Activated CD8-positive, alpha-beta memory T cell treated with anti-CD3 and anti-CD28 coated beads for 4 hours (primary cell): ENCODE measurements around the gene EPB41L2.
"Not testable (repeated sequence)": the region's sequence is repeated elsewhere in the genome, so short reads cannot be mapped to it uniquely, and the experiment has no call there.

ENCODE experiments used
- DNase-seq, 2 donors: peaks; one replicate each; pipeline ENCODE4 v3.0.0-alpha.2; 2020; ENCODE audit warnings: low read depth in 2 of 2

Gene EPB41L2

DNA sequence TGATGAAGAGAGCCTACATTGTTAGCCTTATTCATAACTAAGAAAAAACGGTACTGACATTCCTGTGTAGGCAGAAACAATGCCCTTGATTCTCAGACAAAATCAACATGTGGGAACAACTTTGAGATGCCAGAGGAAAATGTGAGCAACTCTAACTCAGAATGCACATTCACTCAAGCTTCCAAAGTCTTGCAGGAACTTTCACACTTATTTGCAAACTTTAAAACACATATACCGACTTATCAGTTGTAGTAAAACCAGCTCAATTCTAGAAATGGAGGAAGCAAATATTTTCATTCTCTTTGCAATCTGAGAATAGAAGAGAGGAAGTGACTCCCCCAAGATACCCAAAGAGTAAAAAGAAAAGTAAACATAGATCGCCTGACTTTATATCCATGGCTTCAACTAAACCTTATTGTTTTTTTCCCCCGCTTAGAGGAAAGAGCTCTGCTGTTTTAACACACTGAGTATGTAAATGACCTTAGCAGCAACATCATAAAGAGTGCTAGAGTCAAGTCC lies 117.6 kb downstream of the EPB41L2 start:
- DNase-seq = no peak

DNA sequence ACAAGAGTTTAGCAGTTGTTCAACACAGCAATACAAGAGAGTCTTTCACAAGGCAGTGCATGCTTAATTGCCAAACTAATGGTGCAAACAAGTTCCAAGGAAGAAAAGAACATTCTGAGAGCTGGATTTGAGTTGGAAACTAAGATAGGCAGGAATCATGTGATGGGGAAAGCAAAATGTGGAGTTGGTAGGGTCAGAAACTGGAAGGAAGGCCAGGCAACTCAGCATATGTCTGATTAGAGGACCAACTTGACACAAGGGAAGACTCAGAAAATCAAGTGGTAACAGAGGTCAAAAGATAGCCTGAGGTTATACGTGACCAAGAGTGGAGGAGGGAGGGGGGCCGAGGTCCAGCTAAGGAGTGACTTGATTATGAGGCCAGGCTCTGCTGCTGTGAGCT lies 118.6 kb downstream of the EPB41L2 start:
- DNase-seq = no peak

DNA sequence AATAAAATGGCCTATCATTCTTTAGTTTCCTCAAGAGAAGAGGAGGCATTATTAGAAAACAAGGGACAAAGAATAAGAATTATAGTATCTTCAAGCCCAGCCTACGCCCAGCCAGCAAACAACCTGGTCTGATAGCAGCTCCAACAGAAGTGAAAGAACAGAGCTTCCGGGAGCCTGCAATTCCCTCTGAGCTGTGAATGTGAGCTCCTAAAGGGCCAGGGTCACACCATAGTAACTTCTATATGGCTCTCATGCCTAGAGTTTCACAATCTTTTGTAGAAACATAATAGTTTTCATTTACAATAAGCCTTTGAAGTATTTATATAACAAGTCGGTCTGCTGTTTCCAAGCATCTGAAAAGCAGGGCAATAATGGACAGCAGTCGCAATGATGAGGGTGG lies 119.3 kb downstream of the EPB41L2 start:
- DNase-seq = no peak

DNA sequence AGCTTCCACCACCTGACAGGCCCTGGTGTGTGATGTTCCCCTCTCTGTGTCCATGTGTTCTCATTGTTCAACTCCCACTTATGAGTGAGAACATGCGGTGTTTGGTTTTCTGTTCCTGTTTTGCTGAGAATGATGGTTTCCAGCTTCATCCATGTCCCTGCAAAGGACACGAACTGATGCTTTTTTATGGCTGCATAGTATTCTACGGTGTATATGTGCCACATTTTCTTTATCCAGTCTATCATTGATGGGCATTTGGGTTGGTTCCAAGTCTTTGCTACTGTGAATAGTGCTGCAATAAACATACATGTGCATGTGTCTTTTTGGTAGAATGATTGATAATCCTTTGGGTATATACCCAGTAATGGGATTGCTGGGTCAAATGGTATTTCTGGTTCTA lies 120.3 kb downstream of the EPB41L2 start:
- DNase-seq = not testable (repeated sequence)

DNA sequence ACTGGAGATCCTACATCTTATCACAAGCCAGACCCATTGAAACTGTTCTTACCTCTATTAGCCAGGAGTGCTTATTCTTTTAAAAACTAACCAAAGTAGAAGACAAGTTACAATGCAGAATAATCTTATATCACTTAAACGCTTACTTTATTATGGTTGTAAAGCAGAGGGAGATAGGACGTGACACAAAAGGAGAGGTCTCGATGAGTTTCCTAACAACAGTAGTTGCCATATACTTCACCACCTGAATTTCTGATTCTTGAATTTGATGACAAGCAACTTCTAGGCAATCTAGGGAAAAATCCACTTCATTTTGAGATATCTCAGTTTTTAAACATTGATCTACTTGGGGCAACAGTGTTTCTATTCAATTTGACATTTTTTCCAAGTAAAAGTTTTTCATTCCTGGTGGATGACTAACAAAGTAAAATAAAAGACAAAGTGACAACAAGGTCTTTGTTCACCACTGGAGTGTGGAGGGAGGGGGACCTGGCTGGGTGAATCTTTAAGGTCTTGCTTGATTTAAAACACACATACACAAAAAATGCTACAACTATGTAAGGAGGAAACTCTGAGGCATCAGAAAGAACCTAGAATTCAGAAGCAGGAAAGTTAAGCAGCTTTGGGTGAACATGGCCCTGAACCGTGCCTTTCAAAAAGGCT lies 125.0 kb downstream of the EPB41L2 start:
- DNase-seq = no peak

DNA sequence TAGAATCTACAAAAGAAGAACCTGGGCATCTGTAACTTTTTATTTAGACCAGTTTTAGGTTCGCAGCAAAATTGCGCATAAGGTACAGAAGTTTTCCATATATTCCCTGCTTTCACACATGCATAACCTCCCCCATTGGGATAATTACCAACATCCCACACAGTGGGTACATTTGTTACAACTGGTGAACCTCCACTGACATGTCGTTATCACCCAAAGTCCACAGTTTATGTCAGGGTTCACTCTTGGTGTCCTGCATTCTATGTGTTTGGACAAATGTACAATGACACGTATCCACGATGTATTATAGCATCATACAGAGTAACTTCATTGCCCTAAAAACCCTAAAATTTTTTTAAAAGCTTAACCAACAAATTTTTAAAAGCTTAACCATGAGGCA lies 126.1 kb downstream of the EPB41L2 start:
- DNase-seq = no peak

DNA sequence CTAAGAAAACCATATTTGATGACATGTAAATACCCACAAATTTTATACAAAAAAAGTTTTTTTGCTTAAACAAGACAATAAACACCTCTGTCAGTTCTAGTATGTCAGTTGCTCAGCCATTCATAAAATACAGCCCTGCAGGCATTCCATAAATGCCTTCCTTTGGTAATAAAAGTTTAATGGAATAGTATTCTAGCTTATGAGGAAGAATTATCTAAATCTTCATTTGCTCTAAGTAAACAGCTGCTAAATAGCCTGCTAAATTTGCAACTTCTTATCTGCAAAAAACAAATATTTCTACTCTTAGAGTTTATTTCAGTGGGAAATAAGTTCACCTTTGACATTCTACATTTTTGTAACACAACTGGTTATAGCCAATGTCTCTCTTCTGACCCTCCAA lies 127.1 kb downstream of the EPB41L2 start:
- DNase-seq = no peak

DNA sequence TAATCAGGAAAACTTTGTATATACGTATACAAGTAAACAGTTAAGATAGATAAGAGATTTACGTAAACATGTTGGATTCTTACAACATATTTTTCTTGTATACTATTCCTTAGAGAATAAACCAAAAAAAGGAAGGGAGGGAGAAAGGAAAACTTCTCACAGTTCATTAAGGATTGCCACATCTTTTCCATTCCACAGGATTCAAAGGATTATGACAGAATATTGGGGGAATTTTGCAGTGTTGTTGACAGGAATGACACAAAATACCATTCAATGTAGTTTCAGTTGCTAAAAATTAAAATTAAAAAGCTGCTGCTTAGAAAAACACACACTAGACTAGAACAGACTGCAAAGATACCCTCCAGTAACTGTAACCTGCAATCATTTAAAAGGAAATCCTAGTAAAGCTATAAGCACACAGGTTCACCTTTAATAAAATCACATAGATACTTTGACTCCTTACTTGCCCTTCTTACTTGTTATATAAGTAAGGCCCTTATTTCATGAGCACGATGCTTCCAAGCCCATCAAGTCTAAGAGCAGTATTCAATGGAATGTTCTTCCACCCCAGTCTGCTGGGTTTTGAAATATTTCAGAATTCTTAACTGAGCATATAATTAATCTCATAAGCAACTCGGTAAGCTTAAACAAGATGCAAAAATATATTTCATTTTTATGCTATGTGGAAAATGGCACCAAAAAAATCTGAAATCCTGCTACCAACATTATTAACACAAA lies 128.0 kb downstream of the EPB41L2 start:
- no peak for DNase-seq

DNA sequence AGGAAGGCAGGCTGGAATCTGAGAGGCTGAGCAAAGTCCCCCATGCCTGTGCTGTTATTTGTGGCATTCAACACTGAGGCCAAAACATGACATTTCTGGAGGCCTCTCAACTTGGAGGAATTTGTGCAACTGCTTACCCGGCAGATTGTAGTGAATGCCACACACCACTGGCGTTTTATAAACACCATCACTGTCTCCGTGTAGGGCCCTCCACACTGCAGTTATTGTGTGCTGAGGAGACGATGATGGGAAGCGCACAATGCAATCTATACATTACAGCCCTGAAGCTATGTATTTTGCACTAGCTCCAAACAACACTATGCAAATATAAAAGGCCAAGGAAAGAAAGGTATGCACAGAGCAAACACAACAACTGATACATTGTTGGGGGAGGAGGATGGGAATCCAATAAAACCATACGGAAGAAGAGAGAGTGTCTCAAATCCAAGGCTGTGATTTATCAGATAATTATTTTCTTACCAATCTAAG lies 129.3 kb downstream of the EPB41L2 start:
- no peak for DNase-seq

DNA sequence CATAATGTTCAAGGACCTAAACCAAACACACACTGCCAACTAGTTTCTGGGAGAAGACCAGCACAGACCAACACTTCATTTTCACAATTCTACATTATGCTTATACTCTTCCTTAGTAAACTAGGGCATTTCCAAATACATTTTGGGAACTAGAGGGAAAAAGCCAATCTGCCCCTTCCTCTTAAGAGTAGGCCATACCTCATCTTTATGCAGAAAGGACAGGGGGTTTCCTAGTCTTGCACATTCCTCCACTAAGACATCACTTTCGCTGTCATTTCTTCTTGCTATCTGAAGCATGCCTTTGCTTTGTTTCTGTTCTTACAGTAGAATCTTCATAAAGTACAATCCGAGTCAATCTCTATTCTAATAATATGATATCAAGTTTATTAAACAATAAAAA lies 130.1 kb downstream of the EPB41L2 start:
- no peak for DNase-seq

DNA sequence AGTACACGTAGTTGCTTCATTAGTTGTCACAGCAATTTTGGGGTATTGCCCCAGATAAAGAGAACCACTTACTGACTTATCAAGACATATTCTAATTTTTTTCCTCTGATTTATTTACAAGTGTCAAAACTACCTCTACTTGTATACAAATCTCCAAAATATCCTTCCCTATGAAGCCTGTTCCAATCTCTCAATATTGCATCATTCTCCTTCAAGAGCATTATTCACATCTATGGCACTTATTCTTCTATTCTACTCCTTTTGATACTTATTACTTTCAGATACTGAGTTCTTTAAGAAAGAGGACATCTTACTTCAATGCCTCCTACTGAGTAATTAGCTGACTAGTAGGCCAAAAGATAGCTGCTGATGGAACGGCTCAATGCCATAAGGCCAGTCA lies 130.6 kb downstream of the EPB41L2 start:
- DNase-seq = no peak

DNA sequence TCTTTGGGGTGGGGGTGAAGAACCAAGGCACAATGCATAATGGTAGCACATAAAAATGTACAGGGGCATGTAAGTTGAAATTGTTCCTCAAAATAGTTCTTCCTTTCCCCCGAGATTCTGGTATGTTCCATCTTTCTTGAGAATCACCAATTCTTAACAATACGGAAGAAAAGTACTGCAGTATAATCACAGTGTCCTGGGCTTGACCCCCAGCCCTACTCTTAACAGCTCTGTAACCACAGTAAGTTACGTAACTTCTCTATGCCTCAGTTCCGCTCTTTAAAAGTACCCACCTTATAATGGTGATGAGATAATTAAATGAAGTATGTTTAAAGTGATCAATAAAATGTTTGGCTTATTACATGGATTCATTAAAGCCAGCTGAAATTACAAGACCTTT lies 131.4 kb downstream of the EPB41L2 start:
- no peak for DNase-seq

DNA sequence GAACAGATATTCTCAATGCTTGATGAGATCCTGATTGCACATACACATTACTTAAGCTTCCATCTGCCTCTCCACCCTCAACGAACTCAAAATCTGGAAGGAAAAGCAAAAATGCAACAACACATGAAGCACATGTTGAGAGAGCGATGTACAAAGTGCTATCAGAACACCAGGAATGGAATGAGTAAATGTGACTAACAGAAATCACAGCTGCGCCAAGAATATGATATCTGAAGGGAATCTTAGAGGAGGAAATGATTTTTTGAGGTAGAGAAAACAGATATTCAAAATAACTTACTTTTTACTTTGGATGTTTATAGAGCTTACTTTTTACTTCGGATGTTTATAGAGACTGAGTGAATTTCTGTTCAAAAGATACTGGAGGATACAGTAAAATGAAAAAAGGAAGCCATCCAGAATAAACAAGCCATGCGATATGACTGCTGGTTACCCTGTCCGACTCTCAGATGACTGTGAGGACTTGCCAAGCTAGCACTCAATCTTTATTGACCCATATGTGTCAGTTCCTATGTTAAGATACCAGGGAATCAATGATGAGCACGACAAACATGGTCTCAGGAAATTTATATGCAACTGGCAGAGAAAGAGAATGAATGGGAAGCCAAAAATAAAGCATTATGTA lies 133.9 kb downstream of the EPB41L2 start:
- DNase-seq = no peak

DNA sequence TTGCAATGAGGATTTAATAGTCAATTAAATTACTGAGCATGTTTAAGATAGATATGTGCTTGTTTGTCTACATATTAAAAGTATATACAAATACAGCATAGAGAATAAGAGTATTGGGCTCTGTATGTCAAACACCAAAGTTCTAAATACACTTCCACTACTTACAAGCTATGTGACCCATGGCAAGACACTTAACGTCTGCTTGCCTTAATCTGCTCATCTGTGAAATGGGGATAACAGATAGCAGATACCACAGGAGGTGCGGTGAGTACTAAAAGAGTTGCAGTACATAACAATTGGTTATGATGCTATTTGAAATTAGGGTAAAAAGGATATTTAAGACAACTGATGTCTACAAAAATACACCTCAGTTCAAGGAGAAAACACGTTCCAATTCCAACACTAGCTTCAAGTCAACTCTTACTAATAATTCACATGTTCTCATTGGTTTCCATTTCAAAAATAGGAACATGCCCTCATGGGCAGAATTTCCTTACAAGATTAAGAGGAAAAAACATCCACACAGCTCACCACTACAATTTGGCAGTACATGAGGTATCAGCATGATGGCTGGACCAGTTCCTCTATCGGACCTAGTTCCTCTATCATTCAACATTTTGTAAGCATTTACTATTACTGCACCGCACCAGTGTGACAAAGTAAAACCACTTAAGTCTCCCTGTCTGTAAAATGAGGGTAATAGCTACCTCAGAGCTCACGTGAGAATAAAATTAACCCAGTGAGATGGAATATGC lies 134.7 kb downstream of the EPB41L2 start:
- no peak for DNase-seq

DNA sequence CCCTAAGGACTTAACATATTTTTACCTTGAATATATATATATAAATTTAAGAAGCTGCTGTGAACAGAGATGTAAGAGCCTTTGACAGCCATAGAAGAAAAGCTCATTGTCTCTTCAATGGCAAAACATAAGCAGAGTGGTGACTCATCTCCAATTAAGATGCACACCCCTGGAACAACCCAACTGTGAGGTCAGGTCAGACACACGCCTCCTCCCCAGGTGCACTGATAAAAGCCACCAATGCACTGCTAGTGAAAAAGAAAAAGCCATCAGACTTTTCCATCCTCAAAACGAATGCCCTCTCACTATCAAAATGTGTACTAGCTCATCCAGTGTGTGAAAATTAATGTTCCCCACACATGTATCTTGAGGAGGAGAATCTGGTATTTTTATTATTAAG lies 135.7 kb downstream of the EPB41L2 start:
- DNase-seq = no peak

DNA sequence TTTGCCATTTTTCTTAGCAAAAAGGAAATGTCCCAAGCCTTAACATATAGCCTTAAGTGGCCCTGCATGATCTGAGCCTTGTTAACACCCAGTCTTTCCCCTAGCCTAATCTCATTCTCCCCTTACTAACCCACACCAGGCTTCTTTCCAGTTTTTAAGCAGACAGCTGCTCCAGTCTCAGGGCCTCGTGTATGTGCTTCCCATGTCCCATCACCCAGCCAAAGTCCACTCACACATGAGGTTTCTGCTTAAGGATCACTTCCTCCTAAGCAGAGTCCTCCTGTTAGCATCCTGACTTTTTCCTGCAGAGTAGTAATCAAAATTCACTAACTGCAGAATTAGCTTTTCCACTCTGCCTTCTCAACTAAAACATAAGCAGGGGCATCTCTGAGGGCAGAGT lies 139.7 kb downstream of the EPB41L2 start:
- DNase-seq = no peak

DNA sequence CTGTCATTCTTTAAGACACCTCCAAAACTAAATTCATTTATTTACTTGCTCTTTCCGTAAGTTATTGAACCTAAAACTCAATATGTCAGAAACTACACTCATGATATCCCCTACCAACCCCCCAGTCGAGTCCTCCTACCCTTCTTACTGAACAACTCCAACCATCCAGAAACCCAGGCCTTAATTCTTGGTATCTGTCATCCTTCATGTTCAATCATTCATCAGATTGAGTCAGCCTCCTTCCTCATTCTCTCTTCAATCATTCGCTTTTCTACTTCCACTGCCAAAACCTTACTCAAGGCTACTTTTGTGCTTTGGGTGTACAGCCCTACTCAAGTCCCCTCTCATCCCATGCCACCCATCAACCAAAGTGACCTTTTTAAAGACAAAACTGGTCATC lies 140.1 kb downstream of the EPB41L2 start:
- DNase-seq = no peak

DNA sequence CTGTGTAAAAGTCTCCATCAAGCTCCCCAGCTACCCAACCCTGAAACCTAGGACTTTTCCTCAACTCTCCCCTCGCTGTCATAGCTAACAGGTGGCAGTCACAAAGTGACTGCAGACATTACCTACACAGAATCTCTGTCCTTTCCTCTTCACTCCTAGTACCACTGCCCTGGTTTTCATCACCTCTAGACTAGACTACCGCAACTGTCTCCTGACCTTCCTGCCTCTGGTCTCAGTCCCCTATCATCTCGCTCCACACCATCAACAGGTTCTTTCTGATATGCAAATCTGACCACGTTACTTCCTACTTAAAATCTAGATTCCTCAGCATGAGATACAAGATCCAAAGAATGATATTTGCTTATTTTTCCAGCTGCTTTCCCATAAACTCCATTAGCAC lies 142.1 kb downstream of the EPB41L2 start:
- no peak for DNase-seq

DNA sequence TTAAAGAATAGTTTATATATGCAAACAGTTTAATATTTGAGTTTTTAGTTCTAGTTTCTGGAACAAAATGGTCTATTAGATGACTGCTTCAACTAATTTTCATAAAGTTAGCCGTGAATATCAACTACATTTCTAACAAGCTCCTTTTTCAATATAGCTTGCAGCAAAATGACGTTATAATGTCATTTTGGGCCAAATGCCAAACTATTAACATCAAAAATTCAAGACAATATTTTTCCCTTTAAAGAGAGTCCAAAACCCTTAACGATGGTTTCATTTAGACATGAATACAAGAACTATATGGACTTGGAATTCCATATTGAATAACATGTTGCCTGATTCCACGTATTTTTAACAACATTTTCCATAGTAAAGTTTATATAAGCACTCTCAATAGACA lies 144.9 kb downstream of the EPB41L2 start:
- DNase-seq = no peak

DNA sequence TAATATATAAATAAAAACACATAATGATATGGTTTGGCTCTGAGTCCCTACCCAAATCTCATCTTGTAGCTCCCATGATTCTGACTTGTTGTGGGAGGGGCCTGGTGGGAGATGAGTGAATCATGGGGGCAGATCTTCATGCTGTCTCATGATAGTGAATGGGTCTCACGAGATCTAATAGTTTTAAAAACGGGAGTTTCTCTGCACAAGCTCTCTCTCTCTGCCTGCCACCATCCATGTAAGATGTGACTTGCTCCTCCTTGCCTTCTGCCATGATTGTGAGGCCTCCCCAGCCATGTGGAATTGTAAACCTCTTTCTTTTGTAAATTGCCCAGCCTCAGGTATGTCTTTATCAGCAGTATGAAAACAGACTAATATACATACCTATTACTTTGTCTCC lies 147.4 kb downstream of the EPB41L2 start:
- DNase-seq = not testable (repeated sequence)

DNA sequence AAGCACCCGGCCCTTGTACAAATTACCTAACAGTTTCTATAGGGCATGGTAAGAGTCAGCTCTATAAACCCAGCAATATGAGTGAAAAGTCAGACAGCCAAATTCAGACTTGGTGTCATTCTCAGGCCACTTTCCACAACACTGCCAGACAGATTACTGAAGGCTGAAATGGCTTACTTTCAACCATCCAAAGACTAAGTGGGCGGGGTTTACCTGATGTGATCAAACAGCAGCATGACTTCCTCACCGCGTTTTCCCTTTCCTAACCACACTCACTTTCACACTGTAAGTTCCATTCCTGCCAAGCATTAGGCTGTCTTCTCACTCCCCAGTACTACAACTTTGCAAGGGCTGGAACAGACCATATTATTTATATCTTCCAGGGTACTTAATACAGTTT lies 149.9 kb downstream of the EPB41L2 start:
- DNase-seq = no peak

DNA sequence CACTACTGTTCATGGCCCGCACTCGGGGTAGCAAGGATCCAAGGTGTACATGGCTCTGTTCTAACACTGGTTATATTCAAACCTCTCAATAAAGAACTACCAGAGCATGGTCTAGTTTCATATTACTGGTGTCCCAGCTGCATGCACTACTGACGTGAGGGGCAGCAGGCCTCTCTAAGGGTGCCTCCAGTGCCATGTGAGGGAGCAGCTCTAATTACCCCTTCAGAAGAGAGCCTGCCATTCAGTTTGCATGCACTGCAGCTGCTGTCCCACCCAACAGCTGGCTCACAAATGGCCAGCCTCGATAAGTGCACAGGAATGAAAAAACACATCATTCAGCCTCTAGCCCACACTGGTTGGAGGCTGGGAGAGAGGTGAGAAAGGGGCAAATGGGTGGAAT lies 150.6 kb downstream of the EPB41L2 start:
- no peak for DNase-seq
